Uterus (tissue), 4 donors: Measurements from ENCODE around the gene TEAD4. TPM values are rescaled to one million over a fixed set of nuclear protein-coding genes. Genes with fewer than 3 reads are reported as not detected.

Source experiments
- DNase-seq, 2 donors: peaks; one replicate each; pipeline ENCODE4 v3.0.0-alpha.2; 2019 to 2020
- H3K27ac ChIP-seq, 2 donors: fragments of 200-600 bp; sonication (generic); 1 replicate in 1 of 2; 2 replicates in 1 of 2; pipeline ENCODE4 v1.5.1; 2016 to 2018
- H3K27me3 ChIP-seq, 2 donors: fragments of 200-600 bp; sonication (generic); one replicate each; pipeline ENCODE4 v1.5.1; 2018 to 2019; ENCODE audit warnings: control low read depth in 1 of 2
- H3K36me3 ChIP-seq, 2 donors: fragments of 200-600 bp; sonication (generic); one replicate each; pipeline ENCODE4 v1.5.1; 2019; ENCODE audit warnings: control low read depth in 1 of 2
- H3K4me1 ChIP-seq, 2 donors: fragments of 200-600 bp; sonication (generic); one replicate each; pipeline ENCODE4 v1.5.1; 2018 to 2019; ENCODE audit warnings: control low read depth in 1 of 2
- H3K4me3 ChIP-seq, 2 donors: fragments of 200-600 bp; sonication (generic); 1 replicate in 1 of 2; 2 replicates in 1 of 2; pipeline ENCODE4 v1.5.1; 2018 to 2019; ENCODE audit warnings: mild to moderate bottlenecking in 1 of 2
- H3K9me3 ChIP-seq, 2 donors: fragments of 200-600 bp; sonication (generic); one replicate each; pipeline ENCODE4 v1.5.1; 2019; ENCODE audit warnings: control low read depth in 1 of 2
- CTCF ChIP-seq, 4 experiments: fragments of 200-600 bp in 2 of 4; fragments of 450-650 bp in 2 of 4; sonication (generic) in 2 of 4; IDR thresholded peaks; one replicate each; pipeline ENCODE4 v1.5.1; 2016 to 2019; ENCODE audit warnings: antibody characterized with exemption in 4 of 4, mild to moderate bottlenecking in 2 of 4, moderate library complexity in 1 of 4
- POLR2A ChIP-seq, 2 donors: fragments of 450-650 bp; IDR thresholded peaks; one replicate each; pipeline ENCODE4 v1.6.1; 2016; ENCODE audit warnings: antibody characterized with exemption in 2 of 2, mild to moderate bottlenecking in 1 of 2, moderate library complexity in 1 of 2
- intact Hi-C: fragments of 100-400 bp; cut with DNase I; formaldehyde crosslinking; loops from one replicate; pipeline ENCODE4 v1.15.1; 2023; ENCODE audit warnings: low total_unique reads
- total RNA-seq, 4 donors: library from RNA; depleted of rRNA in 3 of 4; stranded (reverse); fragments of >200 nt in 3 of 4; gene quantifications; one replicate each; pipeline versions ENCODE4 v1.1.0 to v1.2.4, GENCODE V29; 2014 to 2023
- donor health status: DM: yes; HTN: yes; CAD: no.

Gene TEAD4
- total RNA-seq, 4 donors from 2014 or later: 1.3 to 33.8 (median 14.9) TPM

- no peaks in the 10 kb centered on the region for H3K27me3 ChIP-seq
- no peak overlapping the region for H3K27ac ChIP-seq
- H3K9me3 ChIP-seq: no peaks in the 10 kb centered on the region
- H3K36me3 ChIP-seq: no peaks in the 10 kb centered on the region
- no peak for DNase-seq
- H3K4me1 ChIP-seq: no peaks in the 10 kb centered on the region
- TF ChIP-seq POLR2A (IDR thresholded peaks at IDR 0.05) (no peak), CTCF (IDR thresholded peaks at IDR 0.05) (no peak)
- intact Hi-C loops: no loop called here
- no peak overlapping the region for H3K4me3 ChIP-seq
Measured at GRCh38 chr12:2924019-2924418, 35.2 kb upstream of the TEAD4 start.

- H3K27ac ChIP-seq: no peak overlapping the region
- H3K4me1 ChIP-seq: no peaks in the 10 kb centered on the region
- intact Hi-C loops: no loop called here
- no peaks in the 10 kb centered on the region for H3K36me3 ChIP-seq
- DNase-seq: no peak
- no peak for TF ChIP-seq CTCF (IDR thresholded peaks at IDR 0.05)
- TF ChIP-seq POLR2A (IDR thresholded peaks at IDR 0.05): no peak
- no peak overlapping the region for H3K4me3 ChIP-seq
- H3K9me3 ChIP-seq: no peaks in the 10 kb centered on the region
- H3K27me3 ChIP-seq: no peaks in the 10 kb centered on the region
Measured at GRCh38 chr12:2925322-2925995, 33.7 kb upstream of the TEAD4 start.

- intact Hi-C loops: no loop called here
- Histone ChIP-seq H3K27ac (no peak overlapping the region), H3K27me3 (no peaks in the 10 kb centered on the region), H3K9me3 (no peaks in the 10 kb centered on the region), H3K4me3 (no peak overlapping the region), H3K36me3 (no peaks in the 10 kb centered on the region), H3K4me1 (no peaks in the 10 kb centered on the region)
- TF ChIP-seq POLR2A (IDR thresholded peaks at IDR 0.05) (no peak), CTCF (IDR thresholded peaks at IDR 0.05) (no peak)
- DNase-seq: no peak
Measured at GRCh38 chr12:2930865-2931264, 28.3 kb upstream of the TEAD4 start.

GRCh38 chr12:2933586-2933985 is 25.6 kb upstream of the TEAD4 start:
- DNase-seq: no peak
- TF ChIP-seq POLR2A (IDR thresholded peaks at IDR 0.05): no peak
- TF ChIP-seq CTCF (IDR thresholded peaks at IDR 0.05): no peak
- H3K4me1 ChIP-seq: no peaks in the 10 kb centered on the region
- H3K36me3 ChIP-seq: no peaks in the 10 kb centered on the region
- no peak overlapping the region for H3K4me3 ChIP-seq
- no peak overlapping the region for H3K27ac ChIP-seq
- H3K27me3 ChIP-seq: no peaks in the 10 kb centered on the region
- intact Hi-C loops: no loop called here
- no peaks in the 10 kb centered on the region for H3K9me3 ChIP-seq

GRCh38 chr12:2934371-2934770 is 24.8 kb upstream of the TEAD4 start:
- Histone ChIP-seq H3K36me3 (no peaks in the 10 kb centered on the region), H3K27ac (no peak overlapping the region)
- TF ChIP-seq POLR2A (IDR thresholded peaks at IDR 0.05): no peak
- TF ChIP-seq CTCF (IDR thresholded peaks at IDR 0.05): no peak

More at GRCh38 chr12:2934371-2934770, 24.8 kb upstream of the TEAD4 start:
- no peaks in the 10 kb centered on the region for H3K4me1 ChIP-seq
- intact Hi-C loops: no loop called here
- H3K27me3 ChIP-seq: no peaks in the 10 kb centered on the region
- no peak for DNase-seq
- H3K4me3 ChIP-seq: no peak overlapping the region
- H3K9me3 ChIP-seq: no peaks in the 10 kb centered on the region
